Measurements from ENCODE around the gene ITPR2. TPM values are rescaled to one million over a fixed set of nuclear protein-coding genes. Genes with fewer than 3 reads are reported as not detected.

ITPR2 gene
- total and polyA plus RNA-seq, 2 of the 13 experiments (the other 11 are each of a cell fraction or from before 2014, with no cell fraction given), result 31.9 to 81.9 TPM

- TF ChIP-seq FOXP4 (CRISPR knock-in tag; IDR thresholded peaks at IDR 0.05) (peak; percentile 100), ZNF644 (CRISPR knock-in tag; IDR thresholded peaks at IDR 0.05; ENCODE audit: low read depth) (peak; percentile 93), SIX4 (CRISPR knock-in tag; IDR thresholded peaks at IDR 0.05) (peak; percentile 91), ZHX1 (CRISPR knock-in tag; IDR thresholded peaks at IDR 0.05; ENCODE audit: low read depth) (no peak), NONO (IDR thresholded peaks at IDR 0.05) (no peak), NONO (CRISPR knock-in tag; conservative IDR thresholded peaks at IDR 0.05) (peak; percentile 71), NFKB2 (CRISPR knock-in tag; IDR thresholded peaks at IDR 0.05; ENCODE audit: borderline replicate concordance) (no peak), ZNF577 (CRISPR knock-in tag; IDR thresholded peaks at IDR 0.05; ENCODE audit: borderline replicate concordance, low read depth) (no peak), ZFP36L1 (CRISPR knock-in tag; IDR thresholded peaks at IDR 0.05) (peak; percentile 77), ZNF44 (CRISPR knock-in tag; IDR thresholded peaks at IDR 0.05) (no peak), ZNF792 (CRISPR knock-in tag; IDR thresholded peaks at IDR 0.05) (peak; percentile 89), TOE1 (CRISPR knock-in tag; IDR thresholded peaks at IDR 0.05) (peak; percentile 97; the same call in 1 of the 2 replicates), NFE2L2 (IDR thresholded peaks at IDR 0.05; ENCODE audit: low read length) (peak; percentile 98), NFATC3 (CRISPR knock-in tag; IDR thresholded peaks at IDR 0.05) (no peak)
- TF ChIP-seq, protein P1, sequence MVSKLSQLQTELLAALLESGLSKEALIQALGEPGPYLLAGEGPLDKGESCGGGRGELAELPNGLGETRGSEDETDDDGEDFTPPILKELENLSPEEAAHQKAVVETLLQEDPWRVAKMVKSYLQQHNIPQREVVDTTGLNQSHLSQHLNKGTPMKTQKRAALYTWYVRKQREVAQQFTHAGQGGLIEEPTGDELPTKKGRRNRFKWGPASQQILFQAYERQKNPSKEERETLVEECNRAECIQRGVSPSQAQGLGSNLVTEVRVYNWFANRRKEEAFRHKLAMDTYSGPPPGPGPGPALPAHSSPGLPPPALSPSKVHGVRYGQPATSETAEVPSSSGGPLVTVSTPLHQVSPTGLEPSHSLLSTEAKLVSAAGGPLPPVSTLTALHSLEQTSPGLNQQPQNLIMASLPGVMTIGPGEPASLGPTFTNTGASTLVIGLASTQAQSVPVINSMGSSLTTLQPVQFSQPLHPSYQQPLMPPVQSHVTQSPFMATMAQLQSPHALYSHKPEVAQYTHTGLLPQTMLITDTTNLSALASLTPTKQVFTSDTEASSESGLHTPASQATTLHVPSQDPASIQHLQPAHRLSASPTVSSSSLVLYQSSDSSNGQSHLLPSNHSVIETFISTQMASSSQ (IDR thresholded peaks at IDR 0.05; ENCODE audit: low read depth), result peak; percentile 99
- TF ChIP-seq, protein P1 (CRISPR knock-in tag; IDR thresholded peaks at IDR 0.05; ENCODE audit: borderline replicate concordance), result peak; percentile 99
- TF ChIP-seq, protein P2, sequence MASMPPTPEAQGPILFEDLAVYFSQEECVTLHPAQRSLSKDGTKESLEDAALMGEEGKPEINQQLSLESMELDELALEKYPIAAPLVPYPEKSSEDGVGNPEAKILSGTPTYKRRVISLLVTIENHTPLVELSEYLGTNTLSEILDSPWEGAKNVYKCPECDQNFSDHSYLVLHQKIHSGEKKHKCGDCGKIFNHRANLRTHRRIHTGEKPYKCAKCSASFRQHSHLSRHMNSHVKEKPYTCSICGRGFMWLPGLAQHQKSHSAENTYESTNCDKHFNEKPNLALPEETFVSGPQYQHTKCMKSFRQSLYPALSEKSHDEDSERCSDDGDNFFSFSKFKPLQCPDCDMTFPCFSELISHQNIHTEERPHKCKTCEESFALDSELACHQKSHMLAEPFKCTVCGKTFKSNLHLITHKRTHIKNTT (CRISPR knock-in tag; IDR thresholded peaks at IDR 0.05), result no peak
- TF ChIP-seq, protein P3, sequence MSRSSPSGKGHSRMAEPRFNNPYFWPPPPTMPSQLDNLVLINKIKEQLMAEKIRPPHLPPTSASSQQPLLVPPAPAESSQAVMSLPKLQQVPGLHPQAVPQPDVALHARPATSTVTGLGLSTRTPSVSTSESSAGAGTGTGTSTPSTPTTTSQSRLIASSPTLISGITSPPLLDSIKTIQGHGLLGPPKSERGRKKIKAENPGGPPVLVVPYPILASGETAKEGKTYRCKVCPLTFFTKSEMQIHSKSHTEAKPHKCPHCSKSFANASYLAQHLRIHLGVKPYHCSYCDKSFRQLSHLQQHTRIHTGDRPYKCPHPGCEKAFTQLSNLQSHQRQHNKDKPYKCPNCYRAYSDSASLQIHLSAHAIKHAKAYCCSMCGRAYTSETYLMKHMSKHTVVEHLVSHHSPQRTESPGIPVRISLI (CRISPR knock-in tag; IDR thresholded peaks at IDR 0.05; ENCODE audit: borderline replicate concordance), result peak; percentile 60; the same call in 1 of the 2 replicates
Measured at GRCh38 chr12:26768611-26769603, 64.1 kb downstream of the ITPR2 start (continued).
